Sigmoid colon (tissue), 4 donors: Measurements from ENCODE around the gene PPP4R3A.
"Not testable (repeated sequence)": the region's sequence is repeated elsewhere in the genome, so short reads cannot be mapped to it uniquely, and the experiment has no call there.

Experiments used
- CTCF ChIP-seq, 4 experiments: fragments of 450-650 bp in 3 of 4; fragments of 200-600 bp in 1 of 4; IDR thresholded peaks; one replicate each; pipeline ENCODE4 v1.5.1; 2016 to 2019; ENCODE audit warnings: antibody characterized with exemption in 4 of 4, mild to moderate bottlenecking in 3 of 4, moderate library complexity in 2 of 4
- POLR2A ChIP-seq, 2 donors: fragments of 450-650 bp; IDR thresholded peaks; one replicate each; pipeline ENCODE4 v1.6.1; 2016; ENCODE audit warnings: antibody characterized with exemption in 2 of 2, mild to moderate bottlenecking in 2 of 2, moderate library complexity in 2 of 2
- POLR2AphosphoS5 ChIP-seq, 4 donors: sonication (generic); formaldehyde crosslinking; IDR thresholded peaks; one replicate each; pipeline ENCODE4 v1.6.1; 2017; ENCODE audit warnings: antibody characterized with exemption in 4 of 4

- TF ChIP-seq CTCF, POLR2AphosphoS5, POLR2A (IDR thresholded peaks at IDR 0.05): not testable (repeated sequence)
Measured at GRCh38 chr14:91409240-91409639, 100.9 kb downstream of the PPP4R3A start.
